IMR-90 (cell line): ENCODE data around the gene PAK5. TPM values are rescaled to one million over a fixed set of nuclear protein-coding genes. Genes with fewer than 3 reads are reported as not detected.

ENCODE experiments used
- ATAC-seq: fragments of 200-7000 bp; cut with Tn5 transposase; 2 replicates; pipeline ENCODE4 v1.9.1; 2020; ENCODE audit warnings: low read depth, mild to moderate bottlenecking, moderate library complexity
- BruUV-seq: library from RNA; stranded (reverse); fragments of 400-500 nt; replicated peaks from 2 replicates; lab custom pipeline; 2021; lab: Mats Ljungman, UMichigan
- CTCF ChIA-PET: fragments of 300-600 bp; formaldehyde crosslinking; extraction: SDS; loops from one replicate; lab custom pipeline; 2021; ENCODE audit warnings: antibody characterized with exemption; lab: Yijun Ruan, JAX
- POLR2A ChIA-PET: fragments of 300-600 bp; sonication (Branson Sonifier 250); formaldehyde crosslinking; loops from one replicate; lab custom pipeline; 2022; ENCODE audit warnings: antibody characterized with exemption; ENCODE audit not compliant: unreplicated experiment; lab: Charles Lee
- DNase-seq: peaks from one replicate; pipeline ENCODE4 v3.0.0; 2013
- H2AFZ ChIP-seq: replicated peaks from 2 replicates; pipeline ENCODE3; 2013; ENCODE audit warnings: low read length, mild to moderate bottlenecking; ENCODE audit not compliant: poor library complexity
- H2AK5ac ChIP-seq: 2 replicates; pipeline ENCODE4 v1.6.1; 2013; ENCODE audit warnings: low read depth, low read length, inconsistent platforms
- H2AK9ac ChIP-seq: replicated peaks from 2 replicates; pipeline ENCODE3; 2013; ENCODE audit warnings: mild to moderate bottlenecking, low read depth, low read length, moderate library complexity; ENCODE audit not compliant: poor library complexity
- H2BK120ac ChIP-seq: 2 replicates; pipeline ENCODE4 v1.6.1; 2013; ENCODE audit warnings: low read depth, low read length, inconsistent platforms
- H2BK15ac ChIP-seq: 3 replicates; pipeline ENCODE4 v1.6.1; 2013; ENCODE audit warnings: low read depth, low read length, inconsistent platforms
- H2BK20ac ChIP-seq: 2 replicates; pipeline ENCODE4 v1.6.1; 2013; ENCODE audit warnings: low read depth, mild to moderate bottlenecking, inconsistent platforms, low read length, moderate library complexity
- H2BK5ac ChIP-seq: 2 replicates; pipeline ENCODE4 v1.6.1; 2013; ENCODE audit warnings: mild to moderate bottlenecking, low read depth, low read length, inconsistent platforms; ENCODE audit not compliant: poor library complexity, severe bottlenecking
- H3K14ac ChIP-seq: replicated peaks from 2 replicates; pipeline ENCODE4 v1.6.1; 2013; ENCODE audit warnings: low read depth, low read length, inconsistent platforms
- H3K18ac ChIP-seq: 2 replicates; pipeline ENCODE4 v1.6.1; 2013; ENCODE audit warnings: low read depth, low read length, control low read depth
- H3K23ac ChIP-seq: 2 replicates; pipeline ENCODE4 v1.6.1; 2013; ENCODE audit warnings: low read depth, low read length, inconsistent platforms
- H3K27ac ChIP-seq: 2 replicates; pipeline ENCODE4 v1.5.1; 2013; ENCODE audit warnings: mild to moderate bottlenecking, control low read depth, low read length; ENCODE audit not compliant: insufficient read depth
- H3K27me3 ChIP-seq: 2 replicates; pipeline ENCODE4 v1.6.1; 2013; ENCODE audit warnings: low read length; ENCODE audit not compliant: control insufficient read depth, insufficient read depth
- H3K36me3 ChIP-seq: 2 replicates; pipeline ENCODE4 v1.6.1; 2013; ENCODE audit warnings: low read length, mixed read lengths; ENCODE audit not compliant: control insufficient read depth, insufficient read depth
- H3K4ac ChIP-seq: 2 replicates; pipeline ENCODE4 v1.6.1; 2013; ENCODE audit warnings: low read depth, low read length, inconsistent platforms
- H3K4me1 ChIP-seq: 2 replicates; pipeline ENCODE4 v1.6.1; 2013; ENCODE audit warnings: low read length, mixed read lengths; ENCODE audit not compliant: control insufficient read depth, insufficient read depth
- H3K4me2 ChIP-seq: 2 replicates; pipeline ENCODE4 v1.6.1; 2013; ENCODE audit warnings: low read depth, mild to moderate bottlenecking, control low read depth, low read length, moderate library complexity
- H3K4me3 ChIP-seq: 2 replicates; pipeline ENCODE4 v1.5.1; 2013; ENCODE audit warnings: low read depth, mild to moderate bottlenecking, control low read depth, low read length, moderate library complexity; ENCODE audit not compliant: insufficient read depth
- H3K56ac ChIP-seq: 2 replicates; pipeline ENCODE4 v1.6.1; 2013; ENCODE audit warnings: low read length, inconsistent platforms; ENCODE audit not compliant: insufficient read depth; ENCODE audit errors: extremely low read depth
- H3K79me1 ChIP-seq, 2 experiments: 2 replicates each; pipeline ENCODE4 v1.6.1; 2013; ENCODE audit warnings: low read length in 2 of 2, inconsistent platforms in 1 of 2, low read depth in 1 of 2
- H3K9ac ChIP-seq: 2 replicates; pipeline ENCODE4 v1.6.1; 2013; ENCODE audit warnings: low read depth, low read length, control low read depth
- H3K9me1 ChIP-seq: 2 replicates; pipeline ENCODE4 v1.6.1; 2013; ENCODE audit warnings: low read length, inconsistent platforms; ENCODE audit not compliant: insufficient read depth
- H3K9me3 ChIP-seq: 2 replicates; pipeline ENCODE4 v1.6.1; 2013; ENCODE audit warnings: low read length; ENCODE audit not compliant: control insufficient read depth, insufficient read depth
- H4K20me1 ChIP-seq: 2 replicates; pipeline ENCODE4 v1.6.1; 2013; ENCODE audit warnings: low read length, inconsistent platforms; ENCODE audit not compliant: insufficient read depth
- H4K5ac ChIP-seq: 2 replicates; pipeline ENCODE4 v1.6.1; 2013; ENCODE audit warnings: mild to moderate bottlenecking, low read depth, low read length, control low read depth
- H4K8ac ChIP-seq, 2 experiments: 2 replicates each; pipeline ENCODE4 v1.6.1; 2013; ENCODE audit warnings: low read depth in 2 of 2, low read length in 2 of 2, control low read depth in 1 of 2, inconsistent platforms in 1 of 2
- H4K91ac ChIP-seq: 2 replicates; pipeline ENCODE4 v1.6.1; 2013; ENCODE audit warnings: low read depth, low read length, inconsistent platforms; ENCODE audit not compliant: insufficient read depth
- RAD21 ChIP-seq: IDR thresholded peaks from 2 replicates; pipeline ENCODE4 v1.6.1; 2012; ENCODE audit warnings: low read length, improper control_type of control experiment
- WGBS, 2 experiments: methylation state at CpG; one replicate each; pipeline versions ENCODE4 v1.1.5 to v1.1.7; 2013; ENCODE audit warnings: missing lambda C conversion rate in 2 of 2; ENCODE audit not compliant: insufficient read length in 1 of 2; ENCODE audit errors: extremely low coverage in 2 of 2; 5-methylcytosine and 5-hydroxymethylcytosine counted together
- dilution Hi-C: fragments of 300-500 bp; cut with HindIII; formaldehyde crosslinking; loops from one replicate; pipeline ENCODE4 v1.14.3; 2018; ENCODE audit warnings: low sequenced_read_pairs; ENCODE audit not compliant: unreplicated experiment
- in situ Hi-C: fragments of 300-500 bp; cut with MboI; formaldehyde crosslinking; loops from 3 replicates; pipeline ENCODE4 v1.14.3; 2019; ENCODE audit warnings: low sequenced_read_pairs, inconsistent platforms, mixed read lengths
- intact Hi-C: fragments of 100-400 bp; cut with micrococcal nuclease; formaldehyde crosslinking; loops from 2 replicates; pipeline ENCODE4 v1.10.0; 2022
- polyA plus RNA-seq, 3 experiments: library from polyadenylated mRNA; depleted of rRNA; stranded (reverse); fragments of >200 nt; gene quantifications; 2 replicates each; pipeline ENCODE4 v1.2.3, GENCODE V29; 2012; ENCODE audit warnings: low replicate concordance in 1 of 3
- total RNA-seq: library from RNA; depleted of rRNA; stranded (reverse); fragments of >200 nt; gene quantifications from 2 replicates; pipeline ENCODE4 v1.2.3, GENCODE V29; 2012

PAK5 gene
- total and polyA plus RNA-seq, 2 of the 4 experiments (the other 2 are of a cell fraction), result not detected

DNA sequence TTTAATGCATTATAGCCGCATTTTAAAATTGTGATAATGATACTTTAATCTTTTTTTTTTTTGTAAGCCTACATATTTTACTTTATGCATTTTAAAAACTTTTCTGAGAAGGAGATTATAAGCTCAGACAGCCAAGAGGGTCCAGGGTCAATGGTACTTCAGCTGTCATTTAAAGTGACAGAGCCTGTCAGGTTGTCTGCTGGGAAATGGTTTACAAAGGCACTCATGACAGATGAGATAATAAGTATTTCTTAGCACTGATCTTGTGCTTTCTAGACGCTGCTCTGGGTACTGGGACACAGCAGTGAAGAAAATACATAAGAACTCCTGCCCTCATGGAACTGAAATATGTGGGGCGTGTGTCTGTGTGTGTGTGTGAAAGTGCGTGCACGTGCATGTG lies 304.9 kb downstream of the PAK5 start:
- Histone ChIP-seq H3K56ac (no peak overlapping the region), H3K79me1 (no peaks in the 10 kb centered on the region), H2AFZ (no peak overlapping the region), H4K5ac (no peak overlapping the region), H3K27me3 (peaks cover 11% of the 10 kb centered on the region), H4K8ac (no peak overlapping the region), H3K18ac (no peak overlapping the region), H3K36me3 (no peaks in the 10 kb centered on the region), H3K9me1 (no peaks in the 10 kb centered on the region; the same call in 1 of the 2 replicates), H3K4me1 (no peaks in the 10 kb centered on the region), H3K23ac (no peak overlapping the region), H3K4me3 (no peak overlapping the region), H2AK9ac (no peak overlapping the region), H2BK20ac (no peak overlapping the region), H2BK5ac (no peak overlapping the region), H3K14ac (no peak overlapping the region), H3K9ac (no peak overlapping the region), H3K4ac (no peak overlapping the region), H4K20me1 (no peaks in the 10 kb centered on the region), H2BK120ac (no peak overlapping the region), H3K27ac (no peak overlapping the region), H2BK15ac (no peak overlapping the region), H3K9me3 (no peaks in the 10 kb centered on the region), H4K91ac (no peak overlapping the region), H2AK5ac (no peak overlapping the region), H3K4me2 (no peak overlapping the region)
- in situ Hi-C loops, result no loop called here
- DNase-seq, result no peak
- ChIA-PET CTCF (no interaction called here), POLR2A (no interaction called here)
- TF ChIP-seq RAD21, result no peak
- intact Hi-C loops, result no loop called here
- BruUV-seq, result no TSS peak
- no peak for ATAC-seq
- dilution Hi-C loops, result no loop called here
- WGBS, 2 experiments, result no CpG with 5 or more reads among the region's 5 CpGs
